A549 (cell line): ENCODE data around the gene BTN2A1. TPM values are rescaled to one million over a fixed set of nuclear protein-coding genes. Genes with fewer than 3 reads are reported as not detected.
"Not testable (repeated sequence)": the region's sequence is repeated elsewhere in the genome, so short reads cannot be mapped to it uniquely, and the experiment has no call there.

ENCODE experiments used
- ATAC-seq, 2 experiments: fragments of 200-7000 bp in 1 of 2; fragments of >200 bp in 1 of 2; cut with Nextera tagmentation in 1 of 2; cut with Tn5 transposase in 1 of 2; 3 replicates each; pipeline versions ENCODE4 v1.8.0 to v1.9.1; 2018 to 2020; ENCODE audit warnings: mild to moderate bottlenecking in 1 of 2, moderate library complexity in 1 of 2
- CTCF ChIA-PET: fragments of 300-600 bp; sonication (Branson Sonifier 250); formaldehyde crosslinking; extraction: SDS; loops from one replicate; lab custom pipeline; 2021; ENCODE audit warnings: antibody characterized with exemption, inconsistent platforms; lab: Yijun Ruan, JAX
- POLR2A ChIA-PET: fragments of 350-600 bp; formaldehyde crosslinking; extraction: SDS; loops from one replicate; lab custom pipeline; 2021; ENCODE audit warnings: antibody characterized with exemption, inconsistent platforms; lab: Yijun Ruan, JAX
- DNase-seq, 2 experiments: peaks; one replicate each; pipeline versions ENCODE4 v3.0.0 to v3.0.0-alpha.2; 2011 to 2016; ENCODE audit warnings: low read depth in 1 of 2, low spot score in 1 of 2
- FAIRE-seq: peaks from 2 replicates; lab custom pipeline; 2011; peaks lifted over from hg19 to GRCh38; lab: Jason Lieb, UNC
- H3K27ac ChIP-seq, 2 experiments: fragments of >200 bp; sonication (Bioruptor Twin); formaldehyde crosslinking; 3 replicates each; pipeline ENCODE4 v1.5.1; 2016 to 2017
- H3K4me1 ChIP-seq: fragments of >200 bp; sonication (Bioruptor Twin); formaldehyde crosslinking; 3 replicates; pipeline ENCODE4 v1.6.1; 2016
- H3K4me2 ChIP-seq: fragments of >200 bp; sonication (Bioruptor Twin); formaldehyde crosslinking; 3 replicates; pipeline ENCODE4 v1.6.1; 2016
- H3K4me3 ChIP-seq: fragments of >200 bp; sonication (Bioruptor Twin); formaldehyde crosslinking; 3 replicates; pipeline ENCODE4 v1.5.1; 2016
- H3K9me3 ChIP-seq: fragments of >200 bp; sonication (Bioruptor Twin); formaldehyde crosslinking; 3 replicates; pipeline ENCODE4 v1.6.1; 2016
- BHLHE40 ChIP-seq: IDR thresholded peaks from 2 replicates; pipeline ENCODE4 v1.6.1; 2012; ENCODE audit warnings: low read depth, low read length, inconsistent platforms
- CBX2 ChIP-seq: fragments of 200-600 bp; sonication (generic); IDR thresholded peaks from 2 replicates; pipeline ENCODE4 v1.6.1; 2016; ENCODE audit warnings: low read depth, mild to moderate bottlenecking, borderline replicate concordance
- CHD2 ChIP-seq: fragments of 150-350 bp; IDR thresholded peaks from 2 replicates; pipeline ENCODE4 v1.6.1; 2014; ENCODE audit warnings: low read length; ENCODE audit not compliant: partially characterized antibody
- E2F6 ChIP-seq: IDR thresholded peaks from 2 replicates; pipeline ENCODE4 v1.6.1; 2012; ENCODE audit warnings: low read depth, borderline replicate concordance
- EHMT2 ChIP-seq: fragments of 200-600 bp; sonication (generic); IDR thresholded peaks from 2 replicates; pipeline ENCODE4 v1.6.1; 2016; ENCODE audit warnings: antibody characterized with exemption, low read depth, mild to moderate bottlenecking, moderate library complexity
- ESRRA ChIP-seq: fragments of 150-350 bp; IDR thresholded peaks from 2 replicates; pipeline ENCODE4 v1.6.1; 2014; ENCODE audit warnings: mild to moderate bottlenecking, low read length, borderline replicate concordance
- FOSB ChIP-seq: fragments of 250-450 bp; sonication (Bioruptor Pico); IDR thresholded peaks from 2 replicates; pipeline ENCODE4 v1.5.0; 2020; ENCODE audit warnings: mild to moderate bottlenecking, moderate library complexity
- MYC ChIP-seq: IDR thresholded peaks from 2 replicates; pipeline ENCODE4 v1.6.1; 2012; ENCODE audit warnings: mild to moderate bottlenecking, inconsistent platforms, low read length, improper control_type of control experiment, borderline replicate concordance
- NFE2L2 ChIP-seq: fragments of 150-350 bp; conservative IDR thresholded peaks from 2 replicates; pipeline ENCODE4 v1.6.1; 2014; ENCODE audit warnings: low read length
- NPAS2 ChIP-seq: fragments of 250-450 bp; sonication (Bioruptor Pico); IDR thresholded peaks from 2 replicates; pipeline ENCODE4 v1.8.0; 2022; ENCODE audit warnings: mild to moderate bottlenecking, moderate library complexity, borderline replicate concordance
- RAD21 ChIP-seq, 2 experiments: fragments of >200 bp in 1 of 2; sonication (Bioruptor Twin) in 1 of 2; formaldehyde crosslinking in 1 of 2; IDR thresholded peaks in 1 of 2; conservative IDR thresholded peaks in 1 of 2; 2 replicates in 1 of 2; 3 replicates in 1 of 2; pipeline ENCODE4 v1.6.1; 2012 to 2018; ENCODE audit warnings: inconsistent platforms in 1 of 2
- RARB ChIP-seq: fragments of 250-450 bp; sonication (Bioruptor Pico); IDR thresholded peaks from 2 replicates; pipeline ENCODE4 v1.8.0; 2021; ENCODE audit warnings: mild to moderate bottlenecking, moderate library complexity
- RCOR1 ChIP-seq: fragments of 150-350 bp; IDR thresholded peaks from 2 replicates; pipeline ENCODE4 v1.6.1; 2014; ENCODE audit warnings: antibody characterized with exemption, low read length, low read depth
- RFX5 ChIP-seq: fragments of 450-650 bp; IDR thresholded peaks from 2 replicates; pipeline ENCODE4 v1.7.1; 2014; ENCODE audit warnings: antibody characterized with exemption, mild to moderate bottlenecking, moderate library complexity
- SMC3 ChIP-seq: fragments of >200 bp; sonication (Bioruptor Twin); formaldehyde crosslinking; IDR thresholded peaks from 3 replicates; pipeline ENCODE4 v1.6.1; 2018; ENCODE audit warnings: inconsistent platforms
- SREBF2 ChIP-seq: fragments of 450-650 bp; IDR thresholded peaks from 2 replicates; pipeline ENCODE4 v1.6.1; 2014; ENCODE audit warnings: mild to moderate bottlenecking, moderate library complexity
- USF2 ChIP-seq: fragments of 450-650 bp; IDR thresholded peaks from 2 replicates; pipeline ENCODE4 v1.6.1; 2014; ENCODE audit warnings: antibody characterized with exemption
- ZNF302 ChIP-seq: fragments of 250-450 bp; sonication (Bioruptor Pico); IDR thresholded peaks from 2 replicates; pipeline ENCODE4 v1.9.0; 2021; ENCODE audit warnings: inconsistent platforms, mild to moderate bottlenecking, moderate library complexity
- ZSCAN20 ChIP-seq: fragments of 250-450 bp; sonication (Bioruptor Pico); IDR thresholded peaks from 2 replicates; pipeline ENCODE4 v1.8.0; 2022; ENCODE audit warnings: mild to moderate bottlenecking, moderate library complexity
- WGBS: methylation state at CpG from one replicate; pipeline ENCODE4 v1.1.6; 2017; ENCODE audit errors: missing lambda C conversion rate; 5-methylcytosine and 5-hydroxymethylcytosine counted together
- polyA plus RNA-seq, 4 experiments: library from polyadenylated mRNA; depleted of rRNA in 3 of 4; stranded (reverse); fragments of >200 nt; fragmentation: RNase III in 1 of 4; extraction: RNeasy Plus Mini Kit Qiagen cat#74134 plus additional on column Dnase treatment in 1 of 4; gene quantifications; 2 replicates in 3 of 4; 3 replicates in 1 of 4; pipeline ENCODE4 v1.2.3, GENCODE V29; 2011 to 2017
- TF ChIP-seq, protein P1 (sequence below): fragments of >200 bp; sonication (Bioruptor Twin); formaldehyde crosslinking; IDR thresholded peaks from 2 replicates; pipeline ENCODE4 v1.6.1; 2016
- TF ChIP-seq, protein P2 (sequence below): IDR thresholded peaks from 2 replicates; pipeline ENCODE4 v1.6.1; 2012

Gene BTN2A1
- polyA plus RNA-seq, 2 of the 4 experiments (the other 2 are of a cell fraction): 20.3 to 20.7 TPM

GRCh38 chr6:26501482-26501986, 43.8 kb downstream of the BTN2A1 start:
- CTCF ChIA-PET: interaction anchor here (1.2 kb wide), 1 partner anchor 160 kb away, joined by 4 read pairs; no protein-coding TSS in a partner anchor
- peak in 1 of 2 experiments; percentile 56; a peak in 4 of 6 replicates for ATAC-seq
- peak overlapping the region; percentile 64 for H3K4me2 ChIP-seq
- 0 out of 6 replicates have a peak overlapping the region, but pooled peaks of 1 of the 2 experiments have one; percentile 24 for H3K27ac ChIP-seq
- POLR2A ChIA-PET: interaction anchor here (1.0 kb wide), 1 partner anchor 344 kb away, joined by 5 read pairs; a partner anchor contains a TSS
- H3K4me1 ChIP-seq: no peaks in the 10 kb centered on the region
- no peak for DNase-seq
- 79% methylated on average over 37 of the region's 49 CpGs for whole genome bisulfite sequencing
- no peak for FAIRE-seq
- H3K9me3 ChIP-seq: no peaks in the 10 kb centered on the region
- H3K4me3 ChIP-seq: peak overlapping the region; percentile 21; the same call in 2 of the 3 replicates
- TF ChIP-seq E2F6: peak; percentile 62; the same call in 1 of the 2 replicates
- no peak for TF ChIP-seq BHLHE40
- TF ChIP-seq CBX2: no peak
- TF ChIP-seq NPAS2 (CRISPR knock-in tag): no peak

DNA sequence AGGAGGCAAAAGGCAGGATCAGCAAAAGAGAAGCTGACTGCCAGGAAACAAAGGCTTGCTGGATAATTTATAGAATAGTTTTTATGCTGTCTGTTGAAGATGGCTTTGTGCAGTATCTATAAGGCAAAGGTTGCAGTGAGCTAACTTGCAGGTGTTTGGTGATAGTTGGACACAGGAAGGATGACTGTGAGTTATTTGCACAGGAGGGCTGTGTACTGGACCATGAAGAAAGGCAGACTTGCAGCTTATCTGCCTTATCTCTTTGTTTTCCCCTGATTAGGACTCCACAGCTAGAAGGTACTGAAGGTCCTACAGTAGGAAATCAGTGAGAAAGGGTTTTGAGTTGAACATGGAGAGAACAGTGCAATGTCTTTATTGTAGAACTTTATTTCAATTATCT, 44.4 kb downstream of the BTN2A1 start:
- ChIA-PET POLR2A (no interaction called here), CTCF (interaction anchor here (1.2 kb wide), 1 partner anchor 161 kb away, joined by 4 read pairs; no protein-coding TSS in a partner anchor)
- H3K9me3 ChIP-seq: no peaks in the 10 kb centered on the region
- H3K4me1 ChIP-seq: no peaks in the 10 kb centered on the region
- no peak for DNase-seq
- H3K4me2 ChIP-seq: peak overlapping the region; percentile 64
- H3K4me3 ChIP-seq: no peak overlapping the region
- no peak for FAIRE-seq
- no peak for ATAC-seq
- no peak for TF ChIP-seq SREBF2
- no peak for TF ChIP-seq RFX5
- TF ChIP-seq SMC3: no peak
- TF ChIP-seq ESRRA: no peak
- TF ChIP-seq NFE2L2: no peak
- no peak overlapping the region for H3K27ac ChIP-seq

DNA sequence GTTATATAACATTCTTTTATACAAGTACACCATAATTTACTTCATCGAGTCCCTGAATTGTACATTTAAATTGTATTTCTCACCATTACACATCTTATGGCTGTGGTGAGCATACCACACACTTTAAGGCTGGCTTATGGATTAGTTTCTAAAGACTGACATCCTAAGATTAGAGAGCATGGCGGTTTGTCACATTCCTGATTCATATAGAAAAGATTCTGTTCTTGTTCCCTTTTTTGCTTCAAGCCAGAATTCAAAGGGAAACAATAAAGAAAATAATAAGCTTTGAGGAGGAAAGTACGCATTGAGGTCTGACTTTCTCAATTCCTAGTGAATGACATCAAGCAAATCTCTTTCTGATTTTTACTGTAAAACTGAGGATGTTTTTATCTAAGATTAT, 44.9 kb downstream of the BTN2A1 start:
- ATAC-seq: no peak
- no peaks in the 10 kb centered on the region for H3K9me3 ChIP-seq
- TF ChIP-seq FOSB (CRISPR knock-in tag) (no peak), ZNF302 (CRISPR knock-in tag) (no peak), RCOR1 (no peak), E2F6 (no peak), RARB (no peak), MYC (no peak), RAD21 (conservative IDR thresholded peaks at IDR 0.05 in 1 of 2, IDR thresholded peaks at IDR 0.05 in 1 of 2) (no peak), ZSCAN20 (CRISPR knock-in tag) (no peak)
- TF ChIP-seq, protein P1, sequence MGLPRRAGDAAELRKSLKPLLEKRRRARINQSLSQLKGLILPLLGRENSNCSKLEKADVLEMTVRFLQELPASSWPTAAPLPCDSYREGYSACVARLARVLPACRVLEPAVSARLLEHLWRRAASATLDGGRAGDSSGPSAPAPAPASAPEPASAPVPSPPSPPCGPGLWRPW: no peak
- TF ChIP-seq, all 56 proteins: peak for 0
- no peak for DNase-seq
- no peak overlapping the region for H3K4me3 ChIP-seq
- FAIRE-seq: no peak
- no peaks in the 10 kb centered on the region for H3K4me1 ChIP-seq
- 63% methylated on average over 3 of the region's 3 CpGs for WGBS
- no peak overlapping the region for H3K4me2 ChIP-seq
- H3K27ac ChIP-seq: no peak overlapping the region
- ChIA-PET POLR2A (no interaction called here), CTCF (interaction anchor here (0.9 kb wide), 1 partner anchor 161 kb away, joined by 3 read pairs; no protein-coding TSS in a partner anchor)

GRCh38 chr6:26507658-26508057, 49.9 kb downstream of the BTN2A1 start:
- Histone ChIP-seq H3K4me1 (no peaks in the 10 kb centered on the region), H3K9me3 (no peaks in the 10 kb centered on the region), H3K27ac (no peak overlapping the region), H3K4me3 (no peak overlapping the region), H3K4me2 (no peak overlapping the region)
- FAIRE-seq: no peak
- 56% methylated on average over 3 of the region's 3 CpGs for WGBS
- ATAC-seq: no peak
- POLR2A ChIA-PET: no interaction called here
- no peak for DNase-seq
- TF ChIP-seq CHD2 (no peak), EHMT2 (no peak), RCOR1 (no peak), RARB (no peak), RFX5 (no peak), USF2 (no peak), NPAS2 (CRISPR knock-in tag) (no peak)
- TF ChIP-seq, protein P2, sequence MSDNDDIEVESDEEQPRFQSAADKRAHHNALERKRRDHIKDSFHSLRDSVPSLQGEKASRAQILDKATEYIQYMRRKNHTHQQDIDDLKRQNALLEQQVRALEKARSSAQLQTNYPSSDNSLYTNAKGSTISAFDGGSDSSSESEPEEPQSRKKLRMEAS: no peak
- CTCF ChIA-PET: no interaction called here

DNA sequence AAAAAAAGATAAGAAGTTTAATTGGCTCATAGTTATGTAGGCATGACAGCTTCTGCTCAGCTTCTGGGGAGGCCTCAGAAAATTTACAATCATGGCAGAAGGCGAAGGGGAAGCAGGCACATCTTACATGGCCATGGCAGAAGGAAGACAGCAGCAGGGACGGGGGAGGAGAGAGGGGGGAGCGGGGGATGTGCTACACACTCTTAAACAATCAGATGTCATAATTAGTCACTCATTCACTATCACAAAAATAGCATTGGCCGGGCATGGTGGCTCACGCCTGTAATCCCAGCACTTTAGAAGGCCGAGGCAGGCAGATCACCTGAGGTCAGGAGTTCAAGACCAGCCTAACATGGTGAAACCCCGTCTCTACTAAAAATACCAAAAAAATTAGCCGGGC, 53.3 kb downstream of the BTN2A1 start:
- FAIRE-seq, H3K27ac ChIP-seq, H3K4me3 ChIP-seq, POLR2A ChIA-PET, ATAC-seq, H3K9me3 ChIP-seq, H3K4me2 ChIP-seq, CTCF ChIA-PET, DNase-seq, H3K4me1 ChIP-seq: not testable (repeated sequence)
- WGBS: 65% methylated on average over 8 of the region's 8 CpGs
